HEK293T (cell line): Measurements from ENCODE around the gene CRY1.

Source experiments
- BHLHE40 ChIP-seq: fragments of 450-650 bp; IDR thresholded peaks from 2 replicates; pipeline ENCODE4 v1.6.1; 2016; ENCODE audit warnings: mild to moderate bottlenecking, moderate library complexity, borderline replicate concordance
- CTBP1 ChIP-seq: fragments of 450-650 bp; IDR thresholded peaks from 2 replicates; pipeline ENCODE4 v1.6.1; 2016; ENCODE audit warnings: borderline replicate concordance
- NFRKB ChIP-seq: fragments of 450-650 bp; IDR thresholded peaks from 2 replicates; pipeline ENCODE4 v1.6.1; 2016; ENCODE audit warnings: mild to moderate bottlenecking, moderate library complexity

- TF ChIP-seq CTBP1 (no peak), BHLHE40 (no peak), NFRKB (no peak)
Observed at GRCh38 chr12:106982229-106982628, 111.1 kb downstream of the CRY1 start.
